ENCODE results near the gene PDZD2.

DNA sequence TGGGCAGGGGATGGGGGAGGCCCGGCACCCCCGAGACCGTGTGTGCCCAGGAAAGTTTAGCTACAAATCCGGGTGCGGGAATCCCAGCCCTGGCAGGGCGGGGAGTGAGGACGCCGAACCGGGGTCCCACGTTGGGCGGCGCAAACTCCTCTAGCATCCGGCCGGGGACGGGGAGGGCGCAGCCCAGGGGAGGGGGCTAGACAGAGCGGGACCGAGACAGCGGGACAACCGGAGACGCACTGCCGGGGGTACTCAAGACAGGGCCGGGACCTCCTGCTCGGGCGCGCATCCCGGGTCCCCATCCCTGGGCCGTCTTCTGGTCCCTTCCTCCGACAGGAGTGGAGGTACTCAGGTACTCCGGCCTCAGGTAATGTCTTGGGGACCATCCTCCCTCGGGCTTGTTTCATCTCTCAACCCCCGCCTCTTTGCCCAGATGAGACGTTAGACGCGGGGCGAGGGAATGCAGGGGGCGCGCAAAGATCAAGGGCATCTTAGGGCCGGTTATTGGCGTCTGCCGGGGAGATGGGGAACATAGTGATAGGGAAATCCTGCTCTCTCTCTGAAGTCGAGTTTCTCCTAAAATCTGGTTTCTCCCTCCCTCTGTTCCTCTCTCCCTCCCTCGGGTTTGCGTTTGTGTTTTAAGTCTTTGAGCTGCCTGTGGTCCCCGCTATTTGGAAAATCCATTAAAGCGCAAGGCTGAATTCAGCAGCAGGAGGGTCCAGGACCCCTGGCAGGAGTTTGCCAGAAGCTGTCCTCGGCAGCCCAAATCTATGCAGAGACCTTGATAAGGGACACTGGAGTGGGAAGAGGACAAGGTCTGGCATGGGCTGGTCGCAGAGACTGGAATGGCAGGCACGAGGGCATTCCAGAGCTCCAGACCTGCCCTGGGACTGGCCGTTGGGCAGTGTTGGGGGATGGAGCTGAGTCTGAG, 815 bp downstream of the PDZD2 start:
- TF ChIP-seq EZH2 (IDR thresholded peaks at IDR 0.05; ENCODE audit: insufficient read depth, poor library complexity, severe bottlenecking) (no peak), EZH2phosphoT487 (IDR thresholded peaks at IDR 0.05; ENCODE audit: insufficient read depth, low read depth) (0 out of 2 replicates have a peak, but pooled peaks have one; percentile 10)
